ENCODE results near the gene HAPLN3. TPM values are rescaled to one million over a fixed set of nuclear protein-coding genes. Genes with fewer than 3 reads are reported as not detected.
A peak's percentile ranks its signal among the peaks of the same experiment; 100 is the strongest.

The HAPLN3 gene
- polyA plus RNA-seq, 6 donors from 2014 or later, result 2.1 to 4.5 (median 2.7) TPM

GRCh38 chr15:88859550-88859949 lies 35.8 kb downstream of the HAPLN3 start:
- peaks cover 6 to 23% (median 7%) of the 10 kb centered on the region in 3 donors for H3K27me3 Mint-ChIP-seq
- no peaks in the 10 kb centered on the region for H3K4me1 Mint-ChIP-seq
- H3K4me3 Mint-ChIP-seq, result no peak overlapping the region
- H3K9me3 Mint-ChIP-seq, result peaks cover 1 to 6% (median 3%) of the 10 kb centered on the region in 7 donors
- DNase-seq (no peak), ATAC-seq (ENCODE audit: low read depth in 2 of 2) (no peak)
- peak overlapping the region in 1 of 6 donors; percentile 38 for H3K27ac Mint-ChIP-seq
- H3K36me3 Mint-ChIP-seq, result peaks cover 0 to 5% of the 10 kb centered on the region in 2 donors

DNA sequence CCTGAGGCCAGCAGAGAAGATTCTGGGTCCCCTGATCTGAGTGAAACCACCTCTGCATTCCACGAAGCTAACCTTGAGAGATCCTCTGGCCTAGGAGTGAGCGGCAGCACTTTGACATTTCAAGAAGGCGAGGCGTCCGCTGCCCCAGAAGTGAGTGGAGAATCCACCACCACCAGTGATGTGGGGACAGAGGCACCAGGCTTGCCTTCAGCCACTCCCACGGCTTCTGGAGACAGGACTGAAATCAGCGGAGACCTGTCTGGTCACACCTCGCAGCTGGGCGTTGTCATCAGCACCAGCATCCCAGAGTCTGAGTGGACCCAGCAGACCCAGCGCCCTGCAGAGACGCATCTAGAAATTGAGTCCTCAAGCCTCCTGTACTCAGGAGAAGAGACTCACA lies 36.4 kb downstream of the HAPLN3 start:
- no peak overlapping the region for H3K4me3 Mint-ChIP-seq
- H3K36me3 Mint-ChIP-seq, result peaks cover under 1 to 10% of the 10 kb centered on the region in 2 donors
- DNase-seq, result no peak
- H3K27me3 Mint-ChIP-seq, result peaks cover 6 to 23% (median 7%) of the 10 kb centered on the region in 3 donors
- peaks cover 4 to 11% (median 7%) of the 10 kb centered on the region in 7 donors for H3K9me3 Mint-ChIP-seq
- H3K27ac Mint-ChIP-seq, result no peak overlapping the region
- ATAC-seq (ENCODE audit: low read depth in 2 of 2), result no peak
- H3K4me1 Mint-ChIP-seq, result no peaks in the 10 kb centered on the region

DNA sequence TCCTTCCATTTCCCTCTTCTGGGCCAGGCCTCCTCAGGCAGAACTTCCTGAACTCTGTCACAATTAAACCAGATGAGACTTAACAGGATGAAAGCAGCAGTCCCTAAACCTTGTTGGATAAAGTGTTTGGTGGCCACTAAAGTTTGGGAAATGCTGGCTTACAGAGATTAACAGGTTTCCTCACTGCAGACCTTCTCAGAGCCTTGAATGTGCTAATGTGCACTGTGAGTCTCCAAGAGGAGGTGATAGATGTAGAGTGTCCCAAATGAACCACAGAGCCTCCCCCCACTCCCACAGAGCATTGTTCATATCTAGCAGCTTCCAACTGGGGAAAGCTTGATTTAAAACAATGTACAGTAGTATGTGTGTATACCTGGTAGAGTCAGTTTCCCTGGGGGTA lies 42.9 kb downstream of the HAPLN3 start:
- H3K4me3 Mint-ChIP-seq, result no peak overlapping the region
- H3K36me3 Mint-ChIP-seq, result peaks cover 4 to 10% of the 10 kb centered on the region in 2 donors

GRCh38 chr15:88849376-88850072 lies 45.8 kb downstream of the HAPLN3 start:
- Mint-ChIP-seq H3K9me3 (peaks cover under 1 to 16% (median 8%) of the 10 kb centered on the region in 7 donors), H3K4me1 (peaks cover 0 to 5% (median 0%) of the 10 kb centered on the region in 3 donors), H3K36me3 (peaks cover 4% of the 10 kb centered on the region in 2 donors), H3K4me3 (no peak overlapping the region), H3K27ac (no peak overlapping the region), H3K27me3 (peaks cover 12 to 35% (median 30%) of the 10 kb centered on the region in 3 donors)
- DNase-seq (no peak), ATAC-seq (ENCODE audit: low read depth in 2 of 2) (no peak)

More for the DNA sequence above, 42.9 kb downstream of the HAPLN3 start:
- Mint-ChIP-seq H3K27ac (no peak overlapping the region), H3K27me3 (peaks cover 7 to 29% (median 26%) of the 10 kb centered on the region in 3 donors), H3K9me3 (peaks cover 4 to 21% (median 10%) of the 10 kb centered on the region in 7 donors), H3K4me1 (no peaks in the 10 kb centered on the region)
- ATAC-seq (ENCODE audit: low read depth in 2 of 2), result no peak
- DNase-seq, result no peak

DNA sequence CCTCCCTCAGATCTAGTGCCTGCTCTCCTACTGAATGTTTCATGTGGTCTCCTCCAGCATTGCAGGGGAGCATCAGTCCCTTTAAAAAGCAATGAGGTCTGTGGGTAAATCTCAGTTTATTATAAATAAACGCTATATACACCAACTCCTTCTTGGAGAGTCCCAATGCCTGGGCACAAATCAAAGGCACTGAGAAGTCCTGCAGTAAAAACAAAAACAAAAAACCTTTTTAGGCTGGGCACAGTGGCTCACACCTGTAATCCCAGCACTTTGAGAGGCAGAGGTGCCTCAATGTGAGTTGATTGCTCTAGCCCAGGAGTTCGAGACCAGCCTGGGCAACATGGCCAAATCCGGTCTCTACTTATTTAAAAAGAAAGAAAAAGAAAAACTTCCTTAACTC lies 47.1 kb downstream of the HAPLN3 start:
- H3K4me3 Mint-ChIP-seq, result no peak overlapping the region

DNA sequence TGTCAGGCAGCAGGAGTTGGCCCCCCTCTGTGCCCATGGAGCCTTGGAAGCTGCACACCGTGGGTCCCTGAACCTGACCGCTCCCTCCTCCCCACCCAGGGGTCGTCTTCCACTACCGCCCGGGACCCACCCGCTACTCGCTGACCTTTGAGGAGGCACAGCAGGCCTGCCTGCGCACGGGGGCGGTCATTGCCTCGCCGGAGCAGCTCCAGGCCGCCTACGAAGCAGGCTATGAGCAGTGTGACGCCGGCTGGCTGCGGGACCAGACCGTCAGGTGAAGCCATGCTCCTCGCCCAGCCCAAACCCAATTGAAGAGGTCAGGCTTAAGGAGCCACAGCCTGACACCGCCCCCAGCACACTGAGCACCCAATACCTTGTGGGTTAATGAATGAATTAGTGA lies 48.2 kb downstream of the HAPLN3 start:
- no peak for DNase-seq
- no peak for ATAC-seq (ENCODE audit: low read depth in 2 of 2)
- Mint-ChIP-seq H3K9me3 (peaks cover 0 to 2% (median 0%) of the 10 kb centered on the region in 7 donors), H3K27ac (no peak overlapping the region), H3K4me3 (no peak overlapping the region), H3K4me1 (peaks cover 0 to 5% (median 0%) of the 10 kb centered on the region in 3 donors), H3K27me3 (peaks cover 12 to 32% (median 24%) of the 10 kb centered on the region in 3 donors), H3K36me3 (no peaks in the 10 kb centered on the region)

More for the DNA sequence above, 47.1 kb downstream of the HAPLN3 start:
- H3K9me3 Mint-ChIP-seq, result peaks cover 0 to 7% (median 2%) of the 10 kb centered on the region in 7 donors
- no peak for ATAC-seq (ENCODE audit: low read depth in 2 of 2)
- no peak overlapping the region for H3K27ac Mint-ChIP-seq
- H3K27me3 Mint-ChIP-seq, result peaks cover 12 to 40% (median 30%) of the 10 kb centered on the region in 3 donors
- peaks cover 0 to 5% (median 0%) of the 10 kb centered on the region in 3 donors for H3K4me1 Mint-ChIP-seq
- DNase-seq, result no peak
- H3K36me3 Mint-ChIP-seq, result no peaks in the 10 kb centered on the region

DNA sequence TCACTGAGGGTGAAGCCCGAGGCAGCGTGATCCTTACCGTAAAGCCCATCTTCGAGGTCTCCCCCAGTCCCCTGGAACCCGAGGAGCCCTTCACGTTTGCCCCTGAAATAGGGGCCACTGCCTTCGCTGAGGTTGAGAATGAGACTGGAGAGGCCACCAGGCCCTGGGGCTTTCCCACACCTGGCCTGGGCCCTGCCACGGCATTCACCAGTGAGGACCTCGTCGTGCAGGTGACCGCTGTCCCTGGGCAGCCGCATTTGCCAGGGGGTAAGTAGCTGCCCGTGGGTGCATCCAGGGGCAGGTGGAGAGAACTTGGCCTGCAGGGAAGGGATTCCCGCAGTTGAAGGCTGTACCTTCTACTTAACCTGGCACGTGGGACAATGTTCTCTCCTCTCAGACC lies 49.7 kb downstream of the HAPLN3 start:
- Mint-ChIP-seq H3K4me3 (no peak overlapping the region), H3K4me1 (peaks cover 0 to 5% (median 0%) of the 10 kb centered on the region in 3 donors), H3K36me3 (no peaks in the 10 kb centered on the region), H3K27ac (no peak overlapping the region), H3K9me3 (peaks cover 0 to 2% (median 0%) of the 10 kb centered on the region in 7 donors), H3K27me3 (peaks cover 5 to 29% (median 20%) of the 10 kb centered on the region in 3 donors)
- ATAC-seq (ENCODE audit: low read depth in 2 of 2) (no peak), DNase-seq (no peak)

- H3K27ac Mint-ChIP-seq, result no peak overlapping the region
- H3K4me1 Mint-ChIP-seq, result peaks cover 0 to 5% (median 0%) of the 10 kb centered on the region in 3 donors
- DNase-seq (no peak), ATAC-seq (ENCODE audit: low read depth in 2 of 2) (no peak)
- no peaks in the 10 kb centered on the region for H3K36me3 Mint-ChIP-seq
- H3K9me3 Mint-ChIP-seq, result no peaks in the 10 kb centered on the region
- H3K4me3 Mint-ChIP-seq, result no peak overlapping the region
- H3K27me3 Mint-ChIP-seq, result peaks cover 9 to 28% (median 20%) of the 10 kb centered on the region in 3 donors
Observed at GRCh38 chr15:88844749-88845386, 50.5 kb downstream of the HAPLN3 start.

DNA sequence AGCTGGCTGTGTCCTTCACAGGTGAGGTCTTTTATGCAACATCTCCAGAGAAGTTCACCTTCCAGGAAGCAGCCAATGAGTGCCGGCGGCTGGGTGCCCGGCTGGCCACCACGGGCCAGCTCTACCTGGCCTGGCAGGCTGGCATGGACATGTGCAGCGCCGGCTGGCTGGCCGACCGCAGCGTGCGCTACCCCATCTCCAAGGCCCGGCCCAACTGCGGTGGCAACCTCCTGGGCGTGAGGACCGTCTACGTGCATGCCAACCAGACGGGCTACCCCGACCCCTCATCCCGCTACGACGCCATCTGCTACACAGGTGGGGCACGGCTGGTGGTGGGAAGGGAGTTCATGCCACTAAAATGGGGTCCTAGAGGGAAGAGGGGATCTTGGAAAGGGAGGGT lies 52.0 kb downstream of the HAPLN3 start:
- DNase-seq (no peak), ATAC-seq (ENCODE audit: low read depth in 2 of 2) (no peak)
- H3K4me3 Mint-ChIP-seq, result no peak overlapping the region
- H3K36me3 Mint-ChIP-seq, result no peaks in the 10 kb centered on the region
- peaks cover 9 to 30% (median 26%) of the 10 kb centered on the region in 3 donors for H3K27me3 Mint-ChIP-seq
- H3K27ac Mint-ChIP-seq, result no peak overlapping the region
- H3K4me1 Mint-ChIP-seq, result peaks cover 0 to 5% (median 0%) of the 10 kb centered on the region in 3 donors
- H3K9me3 Mint-ChIP-seq, result no peaks in the 10 kb centered on the region

DNA sequence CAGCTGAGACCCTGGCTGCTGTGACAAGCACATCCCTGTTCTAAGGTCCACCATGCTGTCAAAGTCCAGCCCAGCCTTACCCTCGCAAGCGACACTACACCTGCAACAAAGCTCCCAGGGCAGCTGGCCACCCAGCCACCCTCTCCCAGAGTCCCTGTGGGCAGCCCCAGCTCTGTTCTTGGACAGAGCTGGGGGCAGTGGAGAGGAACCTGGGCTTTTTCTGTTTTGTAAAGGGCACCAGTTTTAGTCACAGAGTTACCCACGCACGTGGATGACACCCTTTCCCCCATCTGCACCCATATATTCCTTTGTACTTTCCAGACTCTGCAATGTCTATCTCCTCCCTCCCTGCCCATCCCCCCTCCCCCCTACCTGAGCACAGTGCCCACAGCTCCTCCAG lies 53.2 kb downstream of the HAPLN3 start:
- Mint-ChIP-seq H3K4me1 (peaks cover 0 to 5% (median 0%) of the 10 kb centered on the region in 3 donors), H3K27ac (no peak overlapping the region), H3K27me3 (peaks cover 9 to 25% (median 14%) of the 10 kb centered on the region in 3 donors), H3K36me3 (no peaks in the 10 kb centered on the region), H3K9me3 (no peaks in the 10 kb centered on the region), H3K4me3 (no peak overlapping the region)
- no peak for DNase-seq
- ATAC-seq (ENCODE audit: low read depth in 2 of 2), result no peak

DNA sequence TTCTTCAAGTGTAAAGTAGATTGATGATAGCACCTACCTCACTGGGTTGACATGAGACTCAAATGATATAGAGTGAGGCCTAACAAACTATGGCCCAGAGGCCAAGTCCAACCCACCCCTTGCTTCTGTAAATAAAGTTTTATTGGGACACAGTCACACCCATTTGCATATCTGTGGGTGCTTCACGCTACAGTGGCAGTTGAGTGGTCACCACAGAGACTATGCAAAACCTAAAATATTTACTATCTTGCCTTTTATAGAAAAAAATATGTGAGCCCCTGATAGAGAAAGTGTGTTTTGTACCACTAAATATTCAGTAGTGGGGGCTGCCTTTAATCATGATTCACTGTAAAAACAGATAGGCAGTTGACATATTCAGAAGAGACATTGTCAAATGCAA lies 54.1 kb downstream of the HAPLN3 start:
- DNase-seq (no peak), ATAC-seq (ENCODE audit: low read depth in 2 of 2) (no peak)
- H3K4me3 Mint-ChIP-seq, result no peak overlapping the region
- H3K4me1 Mint-ChIP-seq, result peaks cover 0 to 5% (median 0%) of the 10 kb centered on the region in 3 donors
- H3K36me3 Mint-ChIP-seq, result no peaks in the 10 kb centered on the region
- no peaks in the 10 kb centered on the region for H3K9me3 Mint-ChIP-seq
- H3K27me3 Mint-ChIP-seq, result peaks cover 9 to 22% (median 13%) of the 10 kb centered on the region in 3 donors
- no peak overlapping the region for H3K27ac Mint-ChIP-seq

- peaks cover 0 to 2% (median 0%) of the 10 kb centered on the region in 3 donors for H3K4me1 Mint-ChIP-seq
- H3K27me3 Mint-ChIP-seq, result peaks cover 7 to 22% (median 13%) of the 10 kb centered on the region in 3 donors
- H3K36me3 Mint-ChIP-seq, result no peaks in the 10 kb centered on the region
- H3K9me3 Mint-ChIP-seq, result no peaks in the 10 kb centered on the region
- DNase-seq (no peak), ATAC-seq (ENCODE audit: low read depth in 2 of 2) (no peak)
- H3K27ac Mint-ChIP-seq, result no peak overlapping the region
- no peak overlapping the region for H3K4me3 Mint-ChIP-seq
Observed at GRCh38 chr15:88839961-88840360, 55.4 kb downstream of the HAPLN3 start.

DNA sequence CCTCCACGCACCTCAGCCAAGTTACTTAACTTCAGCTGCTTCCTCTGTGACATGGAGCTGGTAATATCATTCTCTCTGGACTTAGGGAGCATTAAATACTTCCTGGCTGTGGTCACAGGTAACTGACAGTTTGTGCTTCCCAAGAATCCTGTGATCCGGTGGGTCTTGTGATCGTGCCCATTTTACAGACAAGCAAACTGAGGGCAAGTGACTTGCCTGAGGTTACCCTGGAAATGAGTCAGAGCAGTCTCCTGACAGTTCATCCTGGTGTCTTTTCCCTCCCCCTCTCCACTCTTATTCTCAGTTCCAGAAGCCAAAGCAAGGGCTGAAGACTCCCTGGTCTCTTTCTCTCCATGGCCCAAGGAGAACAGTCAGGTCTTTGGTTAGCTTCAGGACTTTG lies 56.2 kb downstream of the HAPLN3 start:
- no peaks in the 10 kb centered on the region for H3K36me3 Mint-ChIP-seq
- H3K4me1 Mint-ChIP-seq, result peaks cover 0 to 4% (median 0%) of the 10 kb centered on the region in 3 donors
- H3K27ac Mint-ChIP-seq, result peak overlapping the region in 1 of 6 donors; percentile 71
- ATAC-seq (ENCODE audit: low read depth in 2 of 2) (no peak), DNase-seq (no peak)
- H3K27me3 Mint-ChIP-seq, result peaks cover 4 to 22% (median 13%) of the 10 kb centered on the region in 3 donors
- no peak overlapping the region for H3K4me3 Mint-ChIP-seq
- no peaks in the 10 kb centered on the region for H3K9me3 Mint-ChIP-seq

DNA sequence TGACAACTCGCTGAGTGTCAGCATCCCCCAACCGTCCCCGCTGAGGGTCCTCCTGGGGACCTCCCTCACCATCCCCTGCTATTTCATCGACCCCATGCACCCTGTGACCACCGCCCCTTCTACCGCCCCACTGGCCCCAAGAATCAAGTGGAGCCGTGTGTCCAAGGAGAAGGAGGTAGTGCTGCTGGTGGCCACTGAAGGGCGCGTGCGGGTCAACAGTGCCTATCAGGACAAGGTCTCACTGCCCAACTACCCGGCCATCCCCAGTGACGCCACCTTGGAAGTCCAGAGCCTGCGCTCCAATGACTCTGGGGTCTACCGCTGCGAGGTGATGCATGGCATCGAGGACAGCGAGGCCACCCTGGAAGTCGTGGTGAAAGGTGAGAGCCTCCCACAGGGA lies 56.7 kb downstream of the HAPLN3 start:
- Mint-ChIP-seq H3K27ac (no peak overlapping the region), H3K4me3 (no peak overlapping the region), H3K27me3 (peaks cover 4 to 21% (median 13%) of the 10 kb centered on the region in 3 donors), H3K9me3 (no peaks in the 10 kb centered on the region), H3K36me3 (no peaks in the 10 kb centered on the region), H3K4me1 (peaks cover 0 to 4% (median 0%) of the 10 kb centered on the region in 3 donors)
- DNase-seq (no peak), ATAC-seq (ENCODE audit: low read depth in 2 of 2) (no peak)

All from naive B cell (primary cell).